A549 treated with CORT108297 at 1 μM for 4 hours (cell line): ENCODE data around the gene SIVA1. TPM values are rescaled to one million over a fixed set of nuclear protein-coding genes. Genes with fewer than 3 reads are reported as not detected.

Experiments used
- total RNA-seq: library from RNA; stranded (reverse); fragments of 200-300 nt; extraction: Qiagen RNA extraction; gene quantifications from 5 replicates; pipeline ENCODE4 v1.2.3, GENCODE V29; 2022

Gene SIVA1, protein sequence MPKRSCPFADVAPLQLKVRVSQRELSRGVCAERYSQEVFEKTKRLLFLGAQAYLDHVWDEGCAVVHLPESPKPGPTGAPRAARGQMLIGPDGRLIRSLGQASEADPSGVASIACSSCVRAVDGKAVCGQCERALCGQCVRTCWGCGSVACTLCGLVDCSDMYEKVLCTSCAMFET
- 120 to 223 TPM (median 214 TPM) in 5 replicates for total RNA-seq

GRCh38 chr14:104752735-104753527, at the start of gene SIVA1:
TSS of gene SIVA1 (plus strand) at chr14:104753147. CDS start at chr14:104753202, 55 bp downstream.

DNA sequence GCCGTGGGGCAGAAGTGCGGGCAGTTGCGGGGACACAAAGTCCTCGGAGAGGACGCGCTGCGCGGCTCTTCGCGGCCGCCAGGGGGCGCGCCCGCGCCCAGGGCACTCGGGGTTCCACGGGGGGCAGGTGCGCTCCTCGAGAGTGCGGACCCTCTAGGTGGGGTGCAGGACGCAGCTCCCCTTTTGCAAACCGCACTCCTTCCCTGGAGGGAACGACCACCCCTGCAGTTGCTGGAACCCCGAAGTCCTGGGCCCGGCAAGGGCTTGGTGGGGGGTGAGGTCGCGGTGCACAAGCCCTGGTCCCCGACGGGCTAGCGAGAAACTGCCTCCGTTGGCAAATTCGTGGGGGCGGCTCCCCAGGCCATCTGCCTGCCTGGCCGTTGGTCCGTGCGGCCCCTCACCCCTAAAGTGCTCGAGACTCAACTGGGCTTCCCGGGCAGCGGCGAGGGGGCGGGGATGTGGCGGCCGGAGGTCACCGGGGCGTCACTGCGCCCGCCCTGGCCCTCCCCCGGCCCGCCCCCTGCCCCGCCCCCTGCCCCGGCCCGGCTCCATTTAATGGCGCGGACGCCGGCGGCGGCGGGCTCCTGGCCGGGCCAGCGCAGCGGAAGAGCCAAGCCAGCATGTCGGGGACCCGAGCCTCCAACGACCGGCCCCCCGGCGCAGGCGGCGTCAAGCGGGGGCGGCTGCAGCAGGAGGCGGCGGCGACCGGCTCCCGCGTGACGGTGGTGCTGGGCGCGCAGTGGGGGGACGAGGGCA, 29.1 kb upstream of the SIVA1 start, which contains the start of gene ADSS1:
Gene ADSS1 (plus strand): TSS at position 579 of the 756 bp plus-strand sequence. CDS start 42 bp downstream, at position 621.

DNA sequence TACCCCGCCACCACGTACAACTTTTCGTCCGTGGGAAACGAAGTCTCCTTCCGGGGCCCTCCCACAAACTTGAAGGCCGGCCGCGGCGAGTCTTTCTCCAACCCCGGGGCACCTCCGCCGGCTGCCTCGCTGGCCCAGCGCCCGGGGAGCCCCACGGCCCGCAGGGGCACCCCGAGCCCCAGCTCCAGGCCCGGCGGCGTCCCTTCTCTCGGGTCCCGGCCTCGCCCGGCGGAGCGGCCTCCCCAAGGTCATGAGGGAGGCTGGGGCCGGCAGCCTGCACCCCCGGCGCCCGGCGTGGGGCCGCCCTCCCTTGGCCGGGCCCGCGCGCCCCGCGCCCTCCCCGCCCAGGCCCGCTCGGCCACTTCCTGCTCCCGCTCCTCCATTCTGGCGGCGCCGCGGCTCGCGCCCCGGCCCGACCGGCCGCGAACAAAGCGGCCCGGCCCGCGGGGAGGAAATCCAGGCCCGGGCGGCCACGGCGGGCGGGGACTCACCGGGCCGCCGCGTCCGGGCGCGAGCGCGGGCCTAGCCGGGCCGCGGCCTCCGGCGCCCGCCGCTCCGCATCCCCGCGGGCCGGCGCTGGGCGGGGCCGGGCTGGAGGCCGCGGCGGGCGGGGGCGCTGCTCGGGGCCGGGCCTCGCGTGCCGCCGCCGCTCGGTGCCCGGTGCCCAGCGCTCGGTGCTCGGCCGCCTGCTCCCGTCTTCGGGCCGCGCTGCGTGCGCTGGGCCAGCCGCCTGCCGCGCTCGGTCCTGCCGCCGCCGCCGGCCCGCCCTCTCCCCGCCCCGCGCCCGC, 42.2 kb downstream of the SIVA1 start, which contains the start of gene AKT1:
Gene AKT1 (minus strand): TSS at position 756 of the 788 bp plus-strand sequence. CDS start 3,105 bp downstream, outside the sequence.

DNA sequence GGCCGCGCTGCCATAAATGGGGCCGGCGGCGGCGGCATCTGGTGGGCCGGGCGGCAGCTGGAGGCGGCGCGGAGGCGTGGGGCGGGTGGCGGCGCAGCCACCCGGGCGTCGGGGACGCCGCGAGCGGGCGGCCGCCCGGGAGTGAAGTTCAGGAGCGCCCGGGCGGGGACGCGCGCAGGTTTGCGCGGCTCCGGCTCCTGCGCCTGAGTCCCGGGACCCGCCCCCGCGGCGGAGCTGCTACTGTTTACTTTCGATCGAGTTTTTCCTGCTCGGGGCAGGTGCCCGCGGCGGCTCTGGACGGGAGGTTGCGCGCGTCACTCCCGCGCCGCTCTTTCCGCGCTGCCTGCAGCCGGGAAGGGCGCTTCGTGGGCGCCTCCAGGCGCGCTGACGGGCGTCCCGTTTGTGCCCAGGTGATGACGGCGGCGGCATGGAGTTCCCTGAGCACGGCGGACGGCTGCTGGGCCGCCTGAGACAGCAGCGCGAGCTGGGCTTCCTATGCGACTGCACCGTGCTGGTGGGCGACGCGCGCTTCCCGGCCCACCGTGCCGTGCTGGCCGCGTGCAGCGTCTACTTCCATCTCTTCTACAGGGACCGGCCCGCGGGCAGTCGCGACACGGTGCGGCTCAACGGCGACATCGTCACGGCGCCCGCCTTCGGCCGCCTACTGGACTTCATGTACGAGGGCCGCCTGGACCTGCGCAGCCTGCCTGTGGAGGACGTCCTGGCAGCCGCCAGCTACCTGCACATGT, 48.0 kb downstream of the SIVA1 start, which contains the start of gene ZBTB42:
Gene ZBTB42 (plus strand): TSS at position 331 of the 749 bp plus-strand sequence. CDS start 97 bp downstream, at position 428.

Other genes starting within 250 kb of the SIVA1 start
- not detected in 5 replicates for gene C14orf180, start 173.4 kb upstream of the SIVA1 start, total RNA-seq
- gene TMEM179, start 148.4 kb upstream of the SIVA1 start, total RNA-seq: 0.21 to 0.32 TPM (median 0.28 TPM) in 5 replicates
- gene INF2, start 63.5 kb upstream of the SIVA1 start, total RNA-seq: 85.3 to 150 TPM (median 145 TPM) in 5 replicates
- 5.6 to 8.9 TPM (median 6.6 TPM) in 5 replicates for gene ADSS1, start 28.9 kb upstream of the SIVA1 start, total RNA-seq
- 84.8 to 115 TPM (median 110 TPM) in 5 replicates for gene AKT1, start 42.6 kb downstream of the SIVA1 start, total RNA-seq
- 2.3 to 4.0 TPM (median 3.5 TPM) in 5 replicates for gene ZBTB42, start 48.0 kb downstream of the SIVA1 start, total RNA-seq
- 17.8 to 28.1 TPM (median 24.8 TPM) in 5 replicates for gene CEP170B, start 112.1 kb downstream of the SIVA1 start, total RNA-seq
- gene PLD4, start 171.7 kb downstream of the SIVA1 start, total RNA-seq: 0.06 to 0.12 TPM (median 0.06 TPM) in 4 of 5 replicates, not detected in the other
- gene AHNAK2, start 225.2 kb downstream of the SIVA1 start, total RNA-seq: 182 to 238 TPM (median 196 TPM) in 5 replicates
- 16.2 to 18.0 TPM (median 17.4 TPM) in 5 replicates for gene CLBA1, start 232.6 kb downstream of the SIVA1 start, total RNA-seq